HG03521 (cell line): ENCODE data around the gene RFPL3.
"Not testable (repeated sequence)": the region's sequence is repeated elsewhere in the genome, so short reads cannot be mapped to it uniquely, and the experiment has no call there.

Experiments
- ATAC-seq: cut with Tn5 transposase; IDR thresholded peaks from one replicate; pipeline ENCODE4 v1.9.1; 2021; ENCODE audit warnings: mild to moderate bottlenecking, moderate library complexity; ENCODE audit not compliant: unreplicated experiment

RFPL3 gene

DNA sequence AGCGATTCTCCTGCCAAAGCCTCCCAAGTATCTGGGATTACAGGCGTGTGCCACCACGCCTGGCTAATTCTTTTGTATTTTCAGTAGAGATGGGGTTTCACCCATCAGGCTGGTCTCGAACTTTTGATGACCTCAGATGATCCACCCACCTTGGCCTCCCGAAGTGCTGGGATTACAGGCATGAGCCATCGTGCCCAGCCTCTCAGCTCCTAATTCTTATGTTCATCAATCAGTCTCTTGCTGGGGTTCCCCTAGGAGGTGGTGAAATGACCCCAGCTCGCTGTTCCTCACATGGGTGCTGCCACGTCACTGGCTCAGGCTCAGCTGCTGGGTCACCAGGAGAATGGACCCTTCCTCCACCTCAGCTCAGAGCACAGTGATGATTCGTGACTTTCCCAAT, at the start of gene RFPL3:
RFPL3 (plus strand) TSS at position 301 of the 400 bp plus-strand sequence. CDS start 205 bp downstream, outside the sequence.
- not testable (repeated sequence) for ATAC-seq

DNA sequence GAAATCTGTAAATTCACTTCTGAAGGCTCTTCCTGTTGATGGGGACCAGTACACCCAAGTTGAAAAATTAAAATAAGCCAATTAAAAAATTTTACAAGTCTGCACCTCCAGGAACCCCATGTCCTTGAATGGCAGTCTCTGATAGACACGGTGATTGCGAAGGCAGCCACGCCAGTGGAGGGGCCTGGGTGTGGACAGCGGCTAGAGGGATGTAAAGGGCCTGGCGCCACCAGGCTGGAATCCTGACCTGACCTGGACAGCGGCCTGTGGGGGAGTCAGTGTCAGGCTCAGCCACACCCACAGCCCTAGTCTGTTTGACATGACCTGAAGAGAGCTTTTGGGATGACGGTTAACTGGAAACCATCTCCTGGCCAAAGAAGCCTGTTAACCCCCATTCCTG, 49.5 kb upstream of the RFPL3 start:
- no peak for ATAC-seq

DNA sequence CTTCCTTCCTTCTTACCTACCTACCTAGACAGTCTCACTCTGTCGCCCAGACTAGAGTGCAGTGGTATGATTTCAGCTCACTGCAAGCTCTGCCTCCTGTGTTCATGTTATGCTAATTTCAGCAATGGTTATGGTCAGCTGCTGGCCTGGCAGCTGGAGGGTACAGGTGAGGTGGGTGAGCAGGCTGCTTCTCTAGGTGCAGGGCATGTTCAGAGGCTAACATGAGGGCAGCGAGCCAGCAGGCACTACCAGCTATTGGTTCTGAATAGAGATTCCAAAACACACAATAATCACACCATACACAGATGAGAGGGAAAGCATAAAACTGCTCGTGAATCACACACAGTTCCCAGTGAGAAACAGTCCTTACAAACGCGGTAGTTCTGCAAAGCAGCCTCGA, 48.7 kb upstream of the RFPL3 start:
- ATAC-seq: no peak

DNA sequence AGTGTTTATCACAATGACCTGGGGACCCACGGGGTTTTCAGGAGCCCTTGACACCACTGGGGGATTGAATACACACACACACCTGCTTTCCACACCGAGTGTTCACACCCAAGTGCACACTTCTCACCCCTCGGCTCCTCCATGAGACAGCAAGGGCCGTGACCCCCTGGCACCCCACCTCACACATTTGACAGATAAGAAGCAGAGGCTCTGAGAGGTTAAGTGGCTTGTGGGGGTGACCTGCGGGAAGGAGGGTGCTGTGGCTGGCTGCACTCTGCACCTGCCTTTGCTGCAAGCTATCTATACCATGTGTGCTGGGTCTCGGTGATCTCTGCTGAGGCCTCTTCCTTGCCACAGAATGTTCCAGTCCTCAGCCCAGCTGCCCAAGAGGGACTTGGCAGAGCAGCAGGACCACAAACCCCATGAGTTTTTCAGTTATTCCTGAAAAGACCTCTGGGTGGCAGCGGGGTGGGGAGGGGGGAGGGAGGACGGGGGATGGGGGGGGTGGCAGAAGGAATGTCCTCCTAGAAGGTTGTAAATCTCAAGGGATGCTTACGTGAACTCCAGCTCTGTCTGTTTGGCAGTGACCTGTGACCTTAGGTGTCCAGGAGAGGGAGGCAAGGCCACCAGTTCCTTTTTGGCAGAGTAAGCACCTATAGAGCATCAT, 47.9 kb upstream of the RFPL3 start:
- ATAC-seq: no peak

DNA sequence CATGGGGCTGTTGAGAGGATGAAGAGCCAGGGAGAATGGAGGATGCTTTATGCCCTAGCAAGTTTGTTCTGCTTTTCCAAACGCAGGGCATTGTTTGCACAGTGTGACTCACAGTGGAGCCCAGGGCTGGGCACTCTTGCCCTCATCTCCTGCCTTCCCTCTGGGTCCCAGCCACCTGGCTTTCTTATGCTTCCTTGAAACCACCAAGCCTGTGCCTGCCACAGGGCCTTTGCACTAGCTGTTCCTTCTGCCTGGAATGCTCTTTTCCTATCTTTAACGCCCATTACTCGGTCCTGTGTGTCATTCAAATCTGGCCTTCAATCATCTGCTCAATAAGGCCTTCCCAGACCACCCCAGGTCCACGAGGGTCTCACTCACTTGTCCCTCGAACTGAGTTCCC, 46.9 kb upstream of the RFPL3 start:
- ATAC-seq: no peak

DNA sequence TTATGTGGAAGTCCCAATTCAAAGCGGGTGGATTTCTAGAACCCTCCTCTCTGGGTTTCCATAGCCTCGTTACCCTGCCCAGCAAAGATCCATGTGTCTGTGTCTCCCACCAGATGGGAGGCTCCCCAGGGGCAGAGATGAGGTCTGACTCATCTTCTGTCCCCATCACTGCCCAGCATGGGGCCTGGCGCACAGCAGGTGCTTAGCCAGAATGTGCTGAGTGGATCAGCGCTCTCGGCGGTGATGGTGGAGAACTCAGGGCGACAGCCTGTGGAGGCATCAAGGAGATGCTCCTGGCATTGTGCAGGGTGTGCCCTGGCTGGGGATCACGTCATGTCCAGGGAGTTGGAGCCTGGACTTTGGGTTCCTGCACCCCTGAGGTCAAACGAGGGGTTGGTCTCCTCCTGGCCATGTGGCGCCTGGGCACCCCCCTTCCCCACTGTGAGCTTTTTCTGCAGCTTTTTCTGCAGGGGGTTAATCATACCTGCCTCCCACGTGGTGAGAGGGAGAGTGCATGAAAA, 46.1 kb upstream of the RFPL3 start:
- ATAC-seq: no peak

DNA sequence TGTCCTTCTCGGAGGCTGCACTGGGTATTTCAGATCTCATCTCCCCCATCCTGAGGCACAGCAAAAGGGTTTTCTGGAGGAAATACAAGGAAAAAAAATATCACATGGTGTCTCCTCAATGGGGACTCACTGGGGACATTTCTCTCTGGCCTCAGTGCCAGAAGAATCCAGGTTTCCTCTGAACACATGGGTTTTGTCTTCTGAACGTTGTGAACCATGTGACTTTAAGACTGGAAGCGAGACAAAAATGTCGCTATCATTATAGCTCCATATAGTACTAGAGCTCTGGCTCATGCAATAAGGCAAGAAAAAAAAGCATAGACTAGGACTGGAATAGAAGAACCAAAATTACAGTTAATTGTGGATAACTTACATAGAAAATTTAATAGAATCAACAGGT, 44.9 kb upstream of the RFPL3 start:
- ATAC-seq: no peak

DNA sequence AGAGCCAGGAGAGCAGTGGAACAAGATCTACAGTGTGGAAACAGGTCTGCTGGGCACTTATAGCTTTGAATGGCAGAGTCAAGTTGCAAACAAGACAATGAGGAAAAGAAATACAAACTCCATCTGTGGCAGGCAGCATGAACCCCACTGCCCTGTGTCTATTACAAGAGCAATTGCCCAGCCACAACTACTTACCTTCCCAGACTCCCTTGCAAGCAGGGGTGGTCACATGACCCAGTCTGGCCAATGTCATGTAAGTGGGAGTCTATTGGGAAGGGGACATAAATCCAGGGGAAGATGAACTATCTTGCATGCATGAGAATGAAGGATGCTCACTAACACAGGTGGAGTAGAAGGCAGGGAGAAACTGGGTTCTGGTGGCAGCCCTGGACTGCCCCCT, 44.1 kb upstream of the RFPL3 start:
- no peak for ATAC-seq

DNA sequence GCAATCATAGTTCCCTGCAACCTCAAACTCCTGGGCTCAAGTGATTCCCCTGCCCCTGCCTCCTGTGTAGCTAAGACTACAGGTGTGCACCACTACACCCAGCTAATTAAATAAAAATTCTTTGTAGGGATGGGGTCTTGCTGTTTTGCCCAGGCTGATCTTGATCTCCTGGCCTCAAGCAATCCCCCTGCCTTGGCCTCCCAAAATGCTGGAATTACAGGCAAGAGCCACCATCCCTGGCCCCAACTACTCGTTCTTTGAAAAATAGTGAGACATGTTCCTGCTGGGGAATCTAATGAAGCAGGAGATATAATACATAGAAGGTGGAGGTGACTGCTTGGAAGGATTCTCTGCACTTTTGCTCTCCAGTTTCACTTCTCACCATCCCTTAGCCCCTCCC, 40.1 kb upstream of the RFPL3 start:
- ATAC-seq: no peak

DNA sequence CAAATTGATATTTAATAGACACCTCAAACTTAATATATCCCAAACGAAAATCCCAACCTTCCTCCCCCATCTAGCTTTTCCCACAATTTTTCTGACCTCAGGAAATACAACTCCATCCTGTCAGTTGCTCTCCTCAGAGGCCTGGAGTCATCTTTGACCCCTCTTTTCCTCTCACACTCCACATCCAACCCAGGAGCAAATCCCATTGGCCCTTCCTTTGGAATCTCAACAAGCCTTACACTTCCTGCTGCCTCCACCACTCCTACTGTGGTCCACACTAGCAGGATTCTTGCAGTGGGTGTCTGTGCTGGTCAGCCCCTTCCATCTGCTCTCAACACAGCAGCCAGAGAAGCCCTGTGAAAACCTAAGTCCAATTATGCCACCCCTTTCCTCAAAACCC, 39.3 kb upstream of the RFPL3 start:
- no peak for ATAC-seq

DNA sequence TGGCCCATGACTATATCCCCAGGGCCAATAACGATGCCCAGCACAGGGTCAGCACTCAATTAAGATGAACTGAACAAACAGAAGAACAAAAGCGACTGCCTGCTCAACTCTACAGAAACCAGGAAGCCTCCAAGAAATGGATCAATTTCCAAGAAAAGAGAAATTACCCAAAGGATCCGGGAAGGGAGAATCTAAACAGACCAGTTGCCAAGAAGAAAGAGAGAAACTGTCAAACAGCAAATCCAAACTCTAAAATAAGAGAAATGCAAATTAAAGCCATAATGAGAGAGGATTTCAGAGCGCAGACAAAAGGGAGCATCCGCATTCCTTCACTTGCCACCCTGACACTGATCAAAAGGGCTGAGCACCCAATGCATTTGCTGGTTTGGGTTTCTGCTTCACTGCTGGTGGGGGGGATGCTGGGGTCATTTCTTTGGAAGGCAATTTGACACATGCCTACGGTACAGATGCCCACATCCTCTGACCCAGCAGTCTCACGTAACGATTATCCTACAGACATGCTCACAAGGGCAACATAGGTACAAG, 37.7 kb upstream of the RFPL3 start:
- no peak for ATAC-seq

DNA sequence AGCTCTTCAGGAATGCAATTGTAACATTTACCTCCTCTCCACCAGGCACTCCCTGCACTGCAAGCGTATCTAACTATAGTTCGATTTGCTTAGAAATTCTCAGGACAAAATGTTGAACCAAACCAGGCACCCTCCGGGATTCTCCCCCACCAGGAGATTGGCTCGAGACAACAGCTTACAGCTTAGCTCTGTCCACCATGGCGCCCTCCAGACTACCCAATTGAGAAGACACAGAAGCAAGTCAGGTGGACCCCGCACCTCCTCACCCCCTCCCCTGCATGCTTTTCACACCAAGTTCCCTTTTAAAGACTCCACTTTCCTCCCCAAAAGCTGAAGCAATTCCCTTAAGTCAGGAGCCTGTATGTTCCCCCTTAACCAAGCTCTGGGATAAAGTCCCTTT, 34.7 kb upstream of the RFPL3 start:
- ATAC-seq: no peak

DNA sequence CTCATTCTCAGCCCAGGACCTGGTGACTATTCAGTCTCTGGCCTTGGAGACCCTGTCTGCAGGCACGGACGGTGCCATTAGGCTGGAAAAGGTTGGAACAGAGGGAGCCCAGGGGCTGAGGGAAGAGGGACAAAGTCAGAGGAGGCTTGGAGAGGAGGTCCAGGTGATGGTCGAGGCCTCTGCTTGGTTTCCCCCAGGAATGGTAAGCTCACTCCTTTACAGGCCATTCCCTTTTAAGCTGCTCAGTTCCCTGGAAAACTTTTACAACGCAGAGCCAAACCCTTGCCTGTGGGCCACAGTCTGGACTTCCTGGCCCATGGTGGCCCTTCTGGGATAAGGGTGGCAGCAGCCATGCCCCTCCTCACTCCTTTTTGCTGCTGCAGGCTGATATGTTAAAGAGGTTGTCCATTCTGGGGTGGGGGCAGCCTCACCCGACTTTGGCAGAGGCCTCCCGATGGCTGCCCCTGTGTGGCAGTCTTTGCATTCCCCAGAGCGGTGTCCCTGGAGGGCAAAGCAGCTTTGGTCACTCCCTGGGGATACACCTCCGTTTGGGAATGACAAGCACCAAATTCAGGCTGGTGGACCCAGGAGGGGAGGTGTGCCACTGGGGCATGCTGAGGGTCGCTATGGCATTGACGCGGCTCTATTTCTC, 34.0 kb upstream of the RFPL3 start:
- ATAC-seq: no peak

DNA sequence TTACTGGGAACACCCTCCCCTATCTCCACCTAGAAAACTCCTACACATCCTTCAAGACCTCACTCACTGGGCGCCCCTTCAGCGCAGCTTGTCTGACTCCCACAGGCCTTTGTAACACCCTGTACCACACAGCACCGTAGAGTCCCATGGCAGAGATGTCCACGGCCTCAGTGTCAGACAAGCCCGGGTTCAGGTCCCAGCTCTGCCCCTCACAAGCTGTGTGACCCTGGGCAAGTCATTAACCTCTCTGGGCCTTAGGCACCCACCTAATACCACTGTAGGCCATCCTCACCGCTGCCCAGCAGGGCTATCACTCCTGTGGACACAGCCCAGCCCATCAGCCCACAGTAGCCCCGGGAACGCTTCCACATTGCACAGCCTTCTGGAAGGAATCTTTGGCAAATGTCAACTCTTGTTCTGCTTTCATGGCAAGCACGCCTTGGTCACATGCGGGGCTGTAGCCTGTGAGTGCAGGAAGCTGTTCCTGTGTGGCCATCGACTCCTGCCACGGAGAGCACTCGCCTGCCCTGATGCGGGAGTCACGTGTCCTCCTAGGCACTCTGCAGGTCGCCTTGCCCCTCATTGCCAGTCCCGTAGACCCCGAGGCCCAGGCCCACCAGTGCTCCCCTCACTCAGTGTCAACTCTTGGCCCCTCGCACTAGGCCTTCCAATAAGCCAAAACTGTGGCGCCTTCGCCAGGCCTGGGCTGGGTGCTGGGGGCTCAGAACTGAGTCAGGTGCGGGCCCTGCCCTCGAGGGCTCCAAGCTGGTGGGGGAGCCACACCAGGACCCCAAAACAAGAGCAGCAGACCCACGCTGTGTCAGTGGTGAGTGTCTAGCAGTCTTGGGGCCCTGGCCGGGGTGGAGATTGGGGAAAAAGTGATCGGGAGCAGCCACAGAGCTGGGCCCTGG, 32.9 kb upstream of the RFPL3 start:
- no peak for ATAC-seq

DNA sequence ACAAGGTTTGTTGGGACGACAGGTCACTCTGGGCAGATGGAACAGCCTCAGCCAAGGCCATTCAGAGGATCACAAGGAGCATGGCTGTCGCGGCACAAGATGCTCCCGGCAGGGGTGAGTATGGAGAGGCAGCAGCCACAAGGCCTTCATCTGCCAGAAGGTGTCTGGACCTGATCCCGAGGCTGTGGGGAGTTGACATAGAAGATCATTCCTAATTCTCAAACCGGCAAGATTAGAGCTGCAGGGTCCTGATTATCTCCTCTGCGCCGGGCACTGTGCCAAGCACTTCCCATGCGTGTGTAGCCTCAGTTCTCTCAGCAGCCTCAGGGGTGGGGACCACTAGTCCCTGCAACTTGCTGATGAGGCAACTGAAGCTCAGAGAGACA, 32.3 kb upstream of the RFPL3 start:
- no peak for ATAC-seq

DNA sequence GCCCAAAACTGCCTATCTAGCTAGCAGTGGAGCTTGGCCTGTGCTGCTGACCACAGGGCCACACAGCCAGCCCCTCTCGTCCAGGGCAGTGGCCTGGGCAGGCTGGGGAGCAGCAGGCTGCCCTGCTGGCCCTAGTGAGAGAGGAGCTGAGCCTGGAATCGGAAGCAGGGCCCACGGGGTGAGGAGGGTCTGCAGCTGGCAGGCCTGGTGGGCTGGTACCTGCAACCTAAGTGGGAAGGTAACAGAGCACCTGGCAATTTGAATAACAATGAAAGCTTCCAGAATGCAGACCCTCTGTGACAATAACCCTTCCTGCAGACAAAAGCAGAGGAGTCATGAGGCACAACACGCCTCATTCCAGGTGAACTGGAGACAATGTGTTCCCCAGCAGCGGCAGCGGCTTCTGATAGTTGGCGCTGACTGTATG, 31.8 kb upstream of the RFPL3 start:
- no peak for ATAC-seq

DNA sequence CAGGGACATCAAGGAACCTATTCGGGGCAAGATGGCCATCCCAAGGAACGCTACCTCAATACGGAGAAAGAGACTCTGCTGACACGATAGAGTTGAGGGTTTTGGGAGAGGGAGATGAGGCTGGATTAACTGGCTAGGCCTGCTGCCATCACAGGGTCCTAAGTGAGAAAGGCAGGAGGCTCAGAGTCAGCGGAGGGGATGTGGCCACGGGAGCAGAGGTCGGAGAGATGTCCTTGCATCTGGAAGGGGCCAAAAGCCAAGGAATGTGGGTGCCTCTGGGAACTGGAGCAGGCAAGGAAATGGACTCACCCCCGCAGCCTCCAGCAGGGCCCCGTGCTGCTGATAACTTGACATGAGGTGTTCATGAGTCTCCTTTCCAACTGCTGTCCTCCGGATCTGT, 31.0 kb upstream of the RFPL3 start:
- ATAC-seq: no peak

DNA sequence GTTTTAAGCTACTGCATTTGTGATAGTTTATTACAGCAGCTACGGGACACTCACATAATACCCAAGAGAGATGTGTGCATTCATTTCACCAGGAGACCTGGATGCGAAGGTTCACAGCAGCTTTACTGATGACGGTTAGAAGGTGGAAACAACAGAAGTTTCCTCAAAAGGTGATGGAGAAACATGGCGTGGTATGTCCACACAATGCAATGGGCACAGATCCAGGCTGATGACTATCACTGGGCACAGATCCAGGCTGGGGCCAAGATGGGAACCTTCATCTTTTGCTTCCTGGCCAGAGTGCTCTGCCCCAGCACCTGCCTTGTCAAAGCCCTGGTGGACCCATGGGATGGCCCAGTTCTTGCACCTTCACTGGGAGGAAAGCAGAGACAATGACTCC, 30.6 kb upstream of the RFPL3 start:
- no peak for ATAC-seq

DNA sequence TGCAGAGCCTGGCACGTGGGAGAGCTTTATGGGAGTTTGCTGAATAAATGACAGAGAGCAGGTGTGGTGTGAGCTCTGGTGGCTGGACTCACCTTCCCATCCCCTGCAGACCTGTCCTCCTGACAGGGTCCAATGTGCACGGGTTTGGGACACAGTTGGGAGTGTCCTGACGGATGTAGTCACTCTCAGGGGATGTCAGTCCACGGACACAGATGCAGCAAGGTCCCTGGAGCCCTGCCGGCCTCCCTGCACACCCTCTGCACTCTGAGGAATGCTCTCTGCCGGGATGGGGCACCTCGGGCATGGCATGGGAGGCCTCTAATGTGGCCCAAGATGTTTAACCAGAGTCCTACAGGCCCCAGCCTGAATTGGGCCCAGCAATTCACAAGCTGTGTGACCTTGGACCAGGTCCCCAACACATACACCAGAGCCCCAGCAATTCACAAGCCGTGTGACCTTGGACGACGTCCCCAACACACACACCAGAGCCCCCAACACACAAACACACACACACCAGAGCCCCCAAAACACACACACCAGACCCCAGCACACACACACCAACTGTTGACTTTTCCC, 30.0 kb upstream of the RFPL3 start:
- no peak for ATAC-seq

DNA sequence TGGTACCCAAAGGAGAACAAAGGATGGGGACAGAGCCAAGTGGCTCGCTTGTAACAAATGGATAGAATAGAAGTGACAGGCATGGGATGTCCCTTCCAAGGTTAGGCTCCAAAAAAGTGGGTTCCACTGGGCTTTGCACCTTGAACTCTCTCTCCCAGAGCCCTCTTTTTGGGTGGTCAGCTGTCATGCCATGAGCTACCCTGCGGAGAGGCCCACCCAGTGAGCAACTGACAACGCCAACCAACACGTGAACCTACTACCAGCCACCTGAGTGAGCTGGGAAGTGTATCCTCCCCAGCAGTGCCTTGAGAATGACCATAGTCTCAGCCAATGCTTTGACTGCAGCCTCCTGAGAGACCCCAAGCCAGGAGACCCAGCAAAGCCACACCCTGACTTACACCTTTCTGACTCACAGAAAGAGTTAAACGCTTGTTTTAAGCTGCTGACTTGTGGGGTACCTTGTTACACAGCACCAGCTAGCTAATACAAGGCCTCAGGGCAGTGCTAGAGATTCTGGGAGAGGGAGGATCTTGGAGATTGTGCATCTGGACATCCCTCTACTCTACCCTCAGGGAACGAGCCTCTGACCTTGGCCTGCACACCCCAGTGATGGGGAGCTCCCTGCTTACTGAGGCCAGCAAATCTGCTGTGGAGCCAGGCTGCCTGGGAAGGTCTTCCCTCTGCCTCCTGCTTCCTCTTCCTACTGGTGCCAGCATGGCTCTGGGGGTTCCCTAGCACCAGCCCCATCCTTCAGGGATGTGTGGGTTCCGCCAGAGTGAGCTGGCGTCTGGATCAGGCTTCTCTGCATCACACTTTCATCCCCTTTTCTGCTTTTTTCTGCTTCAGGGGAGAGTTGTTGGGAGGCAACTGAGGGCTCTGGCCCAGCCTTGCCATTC, 29.1 kb upstream of the RFPL3 start:
- no peak for ATAC-seq
